NK-92 treated with Interleukin-12 subunit alpha and Interleukin-12 subunit beta, amount 100 ng/mL, for 24 hours (cell line): ENCODE results near the gene DNAH17.

Source experiments
- DNase-seq: peaks from one replicate; lab custom pipeline; 2025; lab: John Stamatoyannopoulos, UW

Gene DNAH17

DNA sequence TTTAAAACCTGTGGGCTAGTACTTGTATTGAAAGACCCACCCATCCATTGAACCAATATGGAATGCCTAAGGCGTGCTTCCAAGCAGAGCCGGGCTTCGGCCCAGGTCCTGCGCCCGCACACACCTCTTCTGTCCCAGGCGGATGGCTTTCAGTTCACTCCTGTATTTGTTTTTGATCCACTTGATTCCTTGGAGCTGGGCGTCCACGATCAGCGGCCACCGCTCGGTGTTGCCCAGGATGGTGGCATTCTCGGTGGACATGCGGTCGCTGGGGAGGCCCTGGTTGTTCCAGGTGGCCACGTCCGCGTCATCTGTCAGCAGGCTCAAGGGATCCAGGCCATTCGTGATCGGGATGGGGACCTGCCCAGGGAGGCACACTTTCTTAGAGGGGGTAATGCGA is 122.8 kb downstream of the DNAH17 start:
- no peak for DNase-seq

- no peak for DNase-seq
These were observed 125.4 kb downstream of the DNAH17 start for GRCh38 chr17:78451753-78452152.

DNA sequence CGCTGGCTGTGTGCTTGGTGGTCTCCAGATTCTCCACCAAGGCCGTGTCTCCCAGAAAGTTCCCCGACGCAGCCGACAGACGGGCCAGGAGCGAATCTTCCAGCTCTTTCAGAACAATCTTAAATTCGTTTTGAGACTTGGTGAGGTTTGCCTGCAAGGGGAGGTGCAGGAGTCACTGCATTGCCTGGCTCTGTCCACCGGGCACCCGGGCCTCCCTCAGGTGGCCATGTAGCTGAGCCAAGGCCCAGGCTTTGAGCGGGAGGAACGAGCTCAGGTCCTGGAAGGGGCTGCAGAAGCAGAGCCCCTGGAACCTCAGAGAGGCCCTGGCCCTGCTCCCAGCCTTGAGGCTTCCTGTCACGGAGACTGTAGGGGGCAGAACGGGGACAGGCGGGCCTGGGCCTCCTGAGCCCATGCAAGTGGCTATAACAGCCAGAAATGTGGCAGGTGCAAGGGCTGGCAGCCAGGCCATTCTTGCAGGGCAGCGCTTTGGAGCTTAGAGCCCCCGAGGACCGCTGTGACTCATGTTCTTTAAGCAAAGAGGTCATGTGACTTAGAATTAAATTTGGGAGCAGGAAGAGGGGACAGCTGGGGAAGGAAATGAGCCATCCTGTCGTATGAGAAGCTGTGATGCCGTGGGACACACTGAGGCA is 126.4 kb downstream of the DNAH17 start:
- no peak for DNase-seq

DNA sequence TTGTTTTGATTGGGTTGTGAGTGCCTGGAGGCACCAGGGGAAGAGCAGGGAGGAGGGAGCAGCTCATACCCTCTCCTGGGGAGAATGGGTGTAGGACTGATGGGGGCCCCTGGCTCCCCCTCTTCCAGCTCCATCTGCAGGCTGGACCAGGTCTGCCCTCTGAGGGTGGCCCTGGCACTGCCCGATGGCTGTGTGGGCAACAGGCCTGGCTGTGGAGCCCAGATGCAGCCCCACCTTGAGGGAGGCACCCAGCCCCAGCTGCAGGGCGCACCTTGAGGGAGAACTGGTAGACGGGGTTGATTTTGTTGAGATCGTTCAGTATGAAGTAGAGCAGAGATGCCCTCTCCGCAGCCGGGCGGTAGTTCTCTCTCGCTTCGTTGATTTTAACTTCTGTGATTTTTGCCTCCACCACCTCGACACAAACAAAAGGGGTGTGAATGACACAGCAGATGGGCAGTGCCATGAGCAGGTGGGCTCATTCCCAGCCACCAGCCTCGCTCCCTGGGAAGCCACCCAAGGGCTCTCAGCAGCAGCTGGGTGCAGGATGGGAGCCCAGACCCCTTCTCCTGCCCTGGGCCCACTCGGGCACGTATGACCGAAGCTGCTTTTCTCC is 127.1 kb downstream of the DNAH17 start:
- DNase-seq: no peak

DNA sequence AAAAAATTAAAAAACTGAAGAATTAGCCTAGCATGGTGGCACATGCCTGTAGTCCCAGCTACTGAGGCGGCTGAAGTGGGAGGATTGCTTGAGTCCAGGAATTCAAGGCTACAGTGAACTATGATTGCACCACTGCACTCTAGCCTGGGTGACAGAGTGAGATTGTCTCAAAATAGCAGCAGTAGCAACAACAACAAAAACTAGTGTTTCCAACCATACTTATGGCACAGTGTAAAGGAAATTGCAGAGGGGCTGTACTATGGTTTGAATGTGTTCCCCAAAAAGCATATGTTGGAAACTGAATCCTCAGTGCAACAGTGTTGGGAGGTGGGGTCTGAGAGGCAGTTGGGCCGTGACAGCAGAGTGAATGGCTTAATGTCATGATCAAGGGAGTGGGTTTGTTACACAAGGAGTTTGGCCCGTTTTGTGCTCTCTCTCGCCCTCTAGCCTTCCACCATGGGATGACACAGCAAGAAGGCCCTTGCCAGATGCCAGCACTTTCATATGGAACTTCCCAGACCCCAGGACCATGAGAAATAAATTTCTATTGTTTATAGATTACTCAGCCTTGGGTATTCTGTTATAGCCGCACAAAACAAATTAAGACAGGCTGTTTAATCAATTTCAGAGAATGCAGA is 128.7 kb downstream of the DNAH17 start:
- DNase-seq: no peak

GRCh38 chr17:78446833-78447232 is 130.4 kb downstream of the DNAH17 start:
- DNase-seq: no peak

DNA sequence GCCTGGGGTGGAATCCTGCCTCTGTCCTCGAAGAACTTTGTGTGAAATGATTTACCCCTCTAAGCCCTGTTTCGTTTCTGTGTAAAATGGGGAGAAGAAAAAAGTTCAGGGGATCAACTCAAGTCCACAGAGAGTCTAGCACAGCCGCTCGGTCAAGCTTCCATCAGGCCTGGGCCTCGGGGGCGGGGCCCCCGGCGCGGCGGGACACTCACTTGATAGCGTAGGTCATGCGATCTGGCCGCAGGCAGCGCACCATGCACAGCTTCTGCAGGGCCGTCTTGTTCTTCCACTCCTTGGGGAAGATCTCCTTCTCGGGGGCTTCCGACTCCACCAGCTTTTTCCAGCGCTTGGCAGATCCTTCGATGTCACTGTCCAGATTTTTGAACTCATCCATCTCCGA is 132.8 kb downstream of the DNAH17 start:
- no peak for DNase-seq

DNA sequence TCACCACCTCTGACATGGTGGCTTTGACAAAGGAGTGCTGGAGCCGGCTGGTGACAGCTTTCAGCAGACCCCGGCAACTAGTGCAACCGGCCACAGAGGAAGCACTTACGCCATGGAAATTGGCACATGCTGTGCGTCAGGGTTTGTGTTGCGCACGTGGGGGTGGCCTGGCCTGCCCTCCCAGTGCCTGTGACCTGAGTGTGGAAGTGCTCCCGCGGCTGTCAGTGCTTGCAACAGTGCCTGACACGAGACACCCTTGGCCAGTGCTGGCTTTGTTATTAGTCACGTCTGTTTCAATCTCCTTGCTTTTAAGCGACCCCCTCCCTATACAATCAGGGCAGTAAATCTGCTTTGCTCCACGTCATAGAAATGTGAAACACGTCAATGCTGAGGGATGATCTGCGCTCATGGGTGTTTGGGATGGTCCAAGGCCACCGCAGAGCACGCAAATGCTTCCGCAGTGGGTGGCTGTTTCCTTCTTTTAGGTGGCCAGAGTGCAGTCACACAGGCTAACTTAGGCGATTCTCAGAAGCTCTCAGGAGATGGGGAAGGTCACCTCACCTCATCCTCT is 134.5 kb downstream of the DNAH17 start:
- DNase-seq: peak; percentile 42

GRCh38 chr17:78441271-78441971 is 135.8 kb downstream of the DNAH17 start:
- no peak for DNase-seq

DNA sequence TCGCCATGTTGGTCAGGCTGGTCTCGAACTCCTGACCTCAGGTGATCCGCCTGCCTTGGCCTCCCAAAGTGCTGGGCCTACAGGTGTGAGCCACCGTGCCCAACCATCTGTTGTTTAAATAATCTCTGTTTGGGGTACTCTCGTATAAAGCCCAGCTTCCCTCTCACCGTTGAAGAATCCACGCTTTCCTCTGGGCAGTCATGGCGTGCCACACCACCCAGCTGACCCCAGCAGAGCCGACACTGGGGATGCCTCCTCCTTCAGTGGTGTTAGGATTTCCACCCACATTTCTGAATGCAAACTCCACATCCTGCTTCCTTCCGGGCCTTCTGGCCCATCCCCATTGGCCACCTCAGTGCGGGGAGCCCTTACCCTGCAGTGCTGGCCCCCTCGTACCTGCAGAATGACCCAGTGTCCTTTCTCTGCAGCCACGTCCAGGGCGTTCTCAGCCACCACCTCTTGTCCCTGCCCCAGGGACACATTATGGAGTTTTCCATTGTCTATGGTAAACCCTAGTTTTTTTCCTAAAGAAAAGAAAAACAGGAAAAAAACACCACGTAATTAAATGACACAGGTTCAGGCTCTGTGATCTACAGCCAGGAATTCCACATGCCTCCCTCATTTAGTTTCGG is 138.4 kb downstream of the DNAH17 start:
- no peak for DNase-seq

GRCh38 chr17:78438271-78438691 is 138.9 kb downstream of the DNAH17 start:
- DNase-seq: no peak

DNA sequence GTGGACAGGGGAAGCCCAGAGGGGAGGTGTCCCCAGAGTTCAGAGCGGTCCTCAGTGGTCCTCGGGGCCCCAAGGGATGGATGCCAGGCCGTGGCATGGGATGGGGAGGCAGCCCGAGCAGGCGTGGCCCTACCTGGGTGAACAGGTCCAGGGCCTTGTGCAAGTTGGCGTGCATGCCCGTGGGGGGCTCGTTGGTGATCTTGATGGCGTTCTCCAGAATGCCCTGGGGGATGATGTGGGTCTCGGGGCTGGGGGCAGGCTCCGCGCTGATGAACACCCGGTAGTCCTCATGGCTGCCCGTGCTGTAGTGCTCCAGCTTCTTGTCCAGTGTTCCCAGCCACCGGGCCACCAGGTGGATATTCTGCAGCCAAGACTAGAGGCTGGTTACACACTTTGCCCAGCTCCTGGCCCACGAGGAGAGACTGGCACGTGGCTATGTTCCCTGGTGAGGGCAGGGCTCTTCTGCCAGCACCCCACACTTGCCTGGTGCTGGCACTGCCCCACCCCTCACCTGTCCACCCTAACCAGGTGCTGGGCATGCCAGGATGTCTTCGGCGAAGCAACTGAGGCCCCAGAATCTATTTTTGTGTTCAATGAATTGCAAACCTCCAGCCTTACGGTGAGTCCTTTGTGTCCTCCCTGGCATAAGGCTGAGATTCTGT is 139.6 kb downstream of the DNAH17 start:
- DNase-seq: no peak

- no peak for DNase-seq
These were observed 141.7 kb downstream of the DNAH17 start for GRCh38 chr17:78435330-78436005.

DNA sequence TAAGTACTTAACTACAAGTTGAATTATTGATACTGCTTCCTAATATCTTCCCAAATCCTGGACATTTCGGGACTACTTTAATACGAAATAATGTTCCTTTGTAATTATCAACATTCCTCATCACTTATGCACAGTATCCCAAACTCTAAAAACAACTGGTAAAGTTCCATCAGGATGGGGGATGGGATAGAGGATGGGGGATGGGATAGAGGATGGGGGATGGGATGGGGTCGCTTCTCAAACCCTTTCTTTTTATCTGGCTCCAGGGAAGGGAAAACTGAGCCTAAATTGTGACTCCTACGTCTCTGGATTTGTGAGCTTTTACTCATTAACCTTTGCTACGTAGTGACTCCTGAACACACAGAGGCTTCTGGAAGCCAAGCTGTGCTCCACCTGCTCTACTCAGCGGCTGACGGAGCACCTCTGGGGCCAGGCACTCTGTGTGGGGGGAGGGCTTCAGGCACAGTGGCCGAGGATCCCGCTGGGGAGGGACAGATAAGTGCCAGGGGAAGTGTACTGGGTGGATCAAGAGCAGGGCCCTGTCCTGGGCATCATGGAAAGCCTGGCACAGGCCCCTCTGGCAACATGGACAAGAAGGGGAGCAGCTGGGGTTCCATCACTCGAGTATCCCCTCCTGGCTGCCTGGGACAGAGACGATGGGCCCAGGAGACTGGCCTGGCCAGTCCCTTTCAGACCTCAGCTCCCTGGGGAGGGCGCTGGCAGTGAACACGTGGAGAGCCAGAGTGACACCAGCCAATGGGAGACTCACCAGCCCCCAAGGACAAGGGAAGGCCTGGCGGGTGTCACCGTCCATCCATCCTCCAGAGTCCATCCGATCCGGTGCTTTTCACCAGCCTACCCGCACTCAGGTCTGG is 142.5 kb downstream of the DNAH17 start:
- no peak for DNase-seq

GRCh38 chr17:78433780-78434335 is 143.3 kb downstream of the DNAH17 start:
- DNase-seq: no peak

- DNase-seq: no peak
These were observed 144.0 kb downstream of the DNAH17 start for GRCh38 chr17:78433013-78433727.

DNA sequence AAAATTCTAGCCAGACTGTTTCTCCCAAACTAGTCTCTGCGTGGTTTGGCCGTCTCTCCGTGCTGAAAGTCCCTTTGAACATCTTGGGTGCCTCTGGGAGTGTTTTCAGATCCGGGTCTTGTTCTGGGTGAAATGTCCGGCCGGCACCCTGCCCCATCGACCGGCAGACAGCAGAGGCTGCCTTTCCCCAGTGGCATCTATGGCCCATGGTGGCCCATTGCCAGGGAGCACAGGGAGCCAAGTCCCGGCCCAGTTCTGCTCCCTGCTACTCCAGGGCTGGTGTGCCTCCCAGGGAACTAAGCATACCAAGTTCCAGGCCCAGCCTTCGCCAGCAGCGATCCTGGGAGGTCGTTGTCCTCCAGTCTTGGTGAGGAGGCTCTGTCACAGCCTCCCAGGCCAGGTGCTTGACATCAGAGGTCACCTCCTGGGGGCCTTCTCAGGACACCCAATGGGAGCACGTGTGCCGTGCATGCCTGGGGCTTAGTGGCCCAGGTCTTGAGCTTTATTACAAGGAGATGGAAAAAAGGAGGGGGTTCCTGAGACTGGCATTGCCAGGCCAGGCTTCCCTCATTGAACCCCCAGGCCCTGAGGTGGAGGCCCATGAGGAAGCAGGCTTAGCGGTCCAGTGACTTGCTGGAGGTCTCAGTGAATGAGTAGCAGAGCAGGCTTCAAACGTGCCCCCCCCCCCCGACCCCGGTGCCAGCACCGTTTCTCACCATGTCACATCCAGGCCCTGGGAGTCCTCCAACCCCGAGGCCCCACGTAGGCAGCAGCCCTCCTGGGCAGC is 144.8 kb downstream of the DNAH17 start:
- DNase-seq: no peak

GRCh38 chr17:78431692-78431958 is 145.6 kb downstream of the DNAH17 start:
- DNase-seq: no peak
